ENCODE data around the gene LPP. TPM values are rescaled to one million over a fixed set of nuclear protein-coding genes. Genes with fewer than 3 reads are reported as not detected.

LPP gene
- total RNA-seq, 1 donor from 2014 or later, result 93.9 TPM

DNA sequence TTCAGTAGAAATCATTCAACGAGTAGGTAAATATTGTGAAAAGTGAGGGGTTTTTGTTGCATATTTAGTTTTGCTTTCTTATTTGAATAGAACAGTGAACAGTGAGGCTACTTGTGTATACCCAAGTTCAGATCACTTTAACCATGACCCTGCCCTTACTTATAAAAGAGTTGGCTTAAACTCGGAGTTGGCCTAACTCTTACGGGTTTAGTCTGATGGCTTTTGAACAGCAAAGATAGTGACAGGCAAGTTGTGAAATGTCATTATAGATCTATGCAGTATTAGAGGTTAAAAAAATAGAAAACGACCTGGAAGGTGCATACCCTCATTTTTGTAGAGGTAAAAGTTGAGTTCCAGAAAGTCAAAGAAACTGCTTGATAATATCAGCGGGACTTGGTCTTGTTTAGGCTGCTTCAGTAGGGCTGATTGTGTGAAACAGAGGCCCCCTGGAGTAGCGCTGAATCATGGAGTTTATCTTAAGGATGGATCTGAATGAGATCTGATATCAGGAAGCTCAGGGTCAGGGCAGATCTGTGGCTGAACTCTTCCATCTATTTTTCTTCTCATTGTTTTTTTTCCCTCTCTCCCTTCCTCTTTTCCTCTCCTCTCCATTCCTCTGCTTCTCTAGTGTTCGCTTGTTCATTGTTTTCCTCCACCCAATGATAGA, 359.8 kb downstream of the LPP start:
- DNase-seq (ENCODE audit: low read depth), result no peak
- H3K4me3 ChIP-seq (ENCODE audit: low read depth, low read length), result no peak overlapping the region
- TF ChIP-seq, protein P1, sequence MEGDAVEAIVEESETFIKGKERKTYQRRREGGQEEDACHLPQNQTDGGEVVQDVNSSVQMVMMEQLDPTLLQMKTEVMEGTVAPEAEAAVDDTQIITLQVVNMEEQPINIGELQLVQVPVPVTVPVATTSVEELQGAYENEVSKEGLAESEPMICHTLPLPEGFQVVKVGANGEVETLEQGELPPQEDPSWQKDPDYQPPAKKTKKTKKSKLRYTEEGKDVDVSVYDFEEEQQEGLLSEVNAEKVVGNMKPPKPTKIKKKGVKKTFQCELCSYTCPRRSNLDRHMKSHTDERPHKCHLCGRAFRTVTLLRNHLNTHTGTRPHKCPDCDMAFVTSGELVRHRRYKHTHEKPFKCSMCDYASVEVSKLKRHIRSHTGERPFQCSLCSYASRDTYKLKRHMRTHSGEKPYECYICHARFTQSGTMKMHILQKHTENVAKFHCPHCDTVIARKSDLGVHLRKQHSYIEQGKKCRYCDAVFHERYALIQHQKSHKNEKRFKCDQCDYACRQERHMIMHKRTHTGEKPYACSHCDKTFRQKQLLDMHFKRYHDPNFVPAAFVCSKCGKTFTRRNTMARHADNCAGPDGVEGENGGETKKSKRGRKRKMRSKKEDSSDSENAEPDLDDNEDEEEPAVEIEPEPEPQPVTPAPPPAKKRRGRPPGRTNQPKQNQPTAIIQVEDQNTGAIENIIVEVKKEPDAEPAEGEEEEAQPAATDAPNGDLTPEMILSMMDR (conservative IDR thresholded peaks at IDR 0.05; ENCODE audit: low read depth, low read length), result no peak

DNA sequence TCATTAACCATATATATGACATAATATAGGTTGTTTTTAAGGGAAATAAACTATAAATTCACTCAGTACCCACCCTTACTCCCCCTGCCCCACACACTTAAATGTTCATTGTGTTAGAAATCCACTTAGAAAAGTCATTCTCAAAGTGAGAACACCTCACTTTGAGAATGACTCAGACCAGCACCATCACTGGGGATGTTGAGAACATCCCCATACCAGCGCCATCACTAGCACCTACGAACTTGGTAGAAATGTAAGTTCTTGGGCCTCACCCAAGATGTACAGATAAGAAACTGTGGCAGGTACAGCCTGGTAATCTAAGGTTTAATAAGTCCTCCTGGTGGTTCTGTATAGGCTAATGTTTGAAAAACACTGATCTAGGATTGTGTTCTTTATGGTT, 362.6 kb downstream of the LPP start:
- no peak for DNase-seq (ENCODE audit: low read depth)
- H3K4me3 ChIP-seq (ENCODE audit: low read depth, low read length), result no peak overlapping the region
- TF ChIP-seq, protein P1 (conservative IDR thresholded peaks at IDR 0.05; ENCODE audit: low read depth, low read length), result no peak

DNA sequence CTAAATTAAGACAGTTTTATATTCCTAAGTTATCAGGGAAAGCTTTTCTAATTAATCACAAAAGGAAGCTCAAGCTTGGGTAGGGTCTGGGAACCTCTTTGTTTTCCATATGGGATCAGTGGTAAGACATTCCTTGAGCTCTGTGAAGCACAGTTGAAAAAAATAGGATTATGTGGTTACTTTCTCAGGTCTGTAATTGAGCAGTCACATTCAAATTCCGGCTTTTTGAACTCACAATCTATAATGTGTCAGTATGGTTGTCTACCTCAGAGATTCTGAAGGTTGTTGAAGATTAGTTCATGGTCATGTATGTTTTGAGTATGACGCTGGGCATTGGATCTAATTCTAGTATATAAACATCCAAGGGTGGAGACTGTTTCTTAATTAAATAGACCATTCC, 364.5 kb downstream of the LPP start:
- TF ChIP-seq, protein P1 (conservative IDR thresholded peaks at IDR 0.05; ENCODE audit: low read depth, low read length), result no peak
- H3K4me3 ChIP-seq (ENCODE audit: low read depth, low read length), result no peak overlapping the region
- DNase-seq (ENCODE audit: low read depth), result no peak

DNA sequence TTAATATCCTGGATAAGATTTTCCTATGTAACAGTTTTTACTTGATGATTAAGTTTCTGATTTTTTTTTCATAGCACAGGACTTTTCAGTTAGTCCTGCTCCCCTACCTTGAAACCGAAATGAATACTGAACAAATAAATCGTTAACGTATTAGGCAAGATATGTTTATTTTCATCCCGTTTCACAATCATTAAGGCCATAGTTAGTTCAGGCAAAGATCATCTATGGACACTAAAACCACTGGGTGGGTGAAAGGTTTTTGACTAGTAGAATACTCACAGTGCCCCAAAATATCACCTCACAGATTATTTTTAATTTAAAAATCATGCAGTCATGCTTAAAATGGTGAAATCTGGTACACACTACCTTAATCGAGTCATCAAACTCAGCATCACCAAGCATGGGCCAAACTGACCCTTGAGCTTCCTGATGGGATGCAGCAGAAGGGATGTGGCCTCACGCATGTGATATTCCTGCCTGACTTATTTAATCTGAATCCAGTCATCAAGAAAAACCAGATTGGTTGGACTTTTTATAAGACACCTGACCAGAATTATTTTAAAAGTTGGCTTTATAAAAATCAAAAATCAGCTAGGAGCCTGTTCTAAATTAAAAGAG, 365.0 kb downstream of the LPP start:
- H3K4me3 ChIP-seq (ENCODE audit: low read depth, low read length), result no peak overlapping the region
- no peak for DNase-seq (ENCODE audit: low read depth)
- TF ChIP-seq, protein P1 (conservative IDR thresholded peaks at IDR 0.05; ENCODE audit: low read depth, low read length), result no peak

DNA sequence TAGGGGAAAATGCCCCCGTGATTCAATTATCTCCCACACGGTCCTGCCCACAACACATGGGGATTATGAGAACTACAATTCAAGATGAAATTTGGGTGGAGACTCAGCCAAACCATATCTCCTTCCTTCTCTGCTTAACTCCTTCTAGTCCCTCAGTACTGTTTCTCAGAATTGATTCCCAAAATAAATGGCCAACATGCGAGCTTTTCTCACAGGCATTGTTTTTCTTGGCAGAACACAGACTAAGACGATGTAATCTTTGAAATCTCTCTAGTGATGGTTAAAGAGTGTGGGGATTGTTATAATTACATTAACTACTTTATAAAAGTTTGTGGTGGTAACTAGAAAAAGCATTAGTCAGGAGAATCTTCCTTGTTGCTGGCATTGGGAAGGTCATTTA, 366.5 kb downstream of the LPP start:
- no peak overlapping the region for H3K4me3 ChIP-seq (ENCODE audit: low read depth, low read length)
- TF ChIP-seq, protein P1 (conservative IDR thresholded peaks at IDR 0.05; ENCODE audit: low read depth, low read length), result no peak
- no peak for DNase-seq (ENCODE audit: low read depth)

DNA sequence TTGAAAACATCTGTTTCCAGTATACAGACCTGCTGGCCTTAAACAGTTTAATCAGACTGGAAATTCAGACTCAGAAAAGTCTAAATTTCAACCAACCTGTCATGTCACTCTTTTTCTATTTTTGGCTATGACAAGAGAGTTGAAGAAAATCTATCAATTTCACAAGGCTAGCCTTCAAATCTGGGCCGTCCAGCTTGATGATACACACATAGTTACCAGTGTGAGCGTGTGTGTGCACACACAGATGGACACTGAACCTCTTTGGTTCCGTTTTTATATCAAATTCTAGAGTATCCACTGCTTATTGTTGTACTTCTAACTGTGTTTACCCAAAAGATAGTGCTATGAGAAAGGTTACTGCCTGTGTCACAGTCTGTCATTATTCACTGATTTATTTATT, 368.2 kb downstream of the LPP start:
- DNase-seq (ENCODE audit: low read depth), result no peak
- TF ChIP-seq, protein P1 (conservative IDR thresholded peaks at IDR 0.05; ENCODE audit: low read depth, low read length), result no peak
- H3K4me3 ChIP-seq (ENCODE audit: low read depth, low read length), result no peak overlapping the region

DNA sequence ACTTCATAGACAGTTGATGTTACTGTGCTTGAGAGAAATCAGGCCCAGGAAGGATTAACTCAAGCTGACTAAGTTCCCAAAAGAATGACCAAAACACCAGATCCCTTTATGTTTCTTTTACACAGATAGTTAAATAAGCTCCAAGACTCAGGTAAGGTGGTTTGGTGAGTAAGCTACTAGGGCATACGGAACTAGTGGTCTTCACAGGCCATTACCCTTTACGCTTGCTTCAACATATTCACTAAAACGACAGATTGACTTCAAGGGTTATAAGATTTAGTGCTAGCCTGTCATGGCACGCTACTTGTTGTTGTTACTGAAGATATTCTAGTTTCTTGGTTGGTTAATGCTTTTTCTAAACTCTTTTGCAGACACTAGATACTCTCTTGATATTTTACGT, 369.3 kb downstream of the LPP start:
- TF ChIP-seq, protein P1 (conservative IDR thresholded peaks at IDR 0.05; ENCODE audit: low read depth, low read length), result no peak
- no peak for DNase-seq (ENCODE audit: low read depth)
- H3K4me3 ChIP-seq (ENCODE audit: low read depth, low read length), result no peak overlapping the region
